ENCODE results near the gene SSX4B. TPM values are rescaled to one million over a fixed set of nuclear protein-coding genes. Genes with fewer than 3 reads are reported as not detected.
A peak's percentile ranks its signal among the peaks of the same experiment; 100 is the strongest.
"Not testable (repeated sequence)": the region's sequence is repeated elsewhere in the genome, so short reads cannot be mapped to it uniquely, and the experiment has no call there.

The SSX4B gene, protein sequence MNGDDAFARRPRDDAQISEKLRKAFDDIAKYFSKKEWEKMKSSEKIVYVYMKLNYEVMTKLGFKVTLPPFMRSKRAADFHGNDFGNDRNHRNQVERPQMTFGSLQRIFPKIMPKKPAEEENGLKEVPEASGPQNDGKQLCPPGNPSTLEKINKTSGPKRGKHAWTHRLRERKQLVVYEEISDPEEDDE
- not detected for total RNA-seq

DNA sequence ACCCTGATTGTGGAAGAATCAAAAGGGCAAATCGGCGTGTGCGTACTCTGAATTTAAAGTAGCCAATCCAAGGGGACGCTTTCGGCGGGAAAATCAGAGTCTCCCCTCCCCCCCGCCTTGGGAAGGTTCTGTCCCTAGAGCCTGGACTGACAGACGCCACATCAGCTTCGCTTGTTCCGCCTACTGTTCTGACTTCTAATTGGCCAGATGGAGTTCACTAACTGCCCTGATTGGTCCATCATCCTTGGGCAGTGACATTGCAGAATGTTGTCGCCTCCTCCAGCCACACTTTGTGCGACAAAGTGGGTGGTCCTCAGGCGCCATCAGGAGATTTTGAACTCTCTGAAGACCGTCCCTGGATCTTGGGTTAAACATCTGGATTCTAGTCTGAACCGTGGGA is at the start of gene SSX4B:
SSX4B (minus strand) TSS at position 101 of the 400 bp plus-strand sequence. CDS start 588 bp downstream, outside the sequence.
- DNase-seq; CTCF ChIA-PET; H3K9me3 Mint-ChIP-seq; H3K27me3 Mint-ChIP-seq (ENCODE audit: low read depth); H3K4me3 Mint-ChIP-seq; H3K27ac Mint-ChIP-seq; H3K4me1 Mint-ChIP-seq (ENCODE audit: low read depth); intact Hi-C loops (cut with micrococcal nuclease); H3K36me3 Mint-ChIP-seq (ENCODE audit: low read depth): not testable (repeated sequence)

DNA sequence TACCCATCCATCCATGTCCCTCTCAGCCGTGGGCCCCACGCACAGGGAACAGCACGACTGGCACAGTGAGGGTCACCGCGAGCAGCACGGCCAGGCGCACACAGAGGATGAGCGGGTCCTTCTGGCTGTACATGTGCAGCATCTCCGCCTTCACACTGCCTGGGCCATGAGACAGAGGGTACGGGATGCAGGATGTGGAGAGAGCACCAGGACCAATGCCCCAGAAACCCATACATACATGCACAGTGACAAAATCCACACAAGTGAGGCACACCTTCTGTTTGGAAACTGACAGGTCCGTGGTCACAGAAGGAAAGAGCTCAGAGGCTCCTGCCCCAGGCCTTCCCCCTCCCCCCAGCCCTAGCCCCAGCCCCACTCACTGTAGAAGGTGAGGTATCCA is 48.8 kb upstream of the SSX4B start:
- CTCF ChIA-PET: no interaction called here
- Mint-ChIP-seq H3K9me3 (no peaks in the 10 kb centered on the region), H3K4me3 (no peak overlapping the region), H3K36me3 (ENCODE audit: low read depth) (peaks cover 46% of the 10 kb centered on the region), H3K27me3 (ENCODE audit: low read depth) (no peaks in the 10 kb centered on the region), H3K27ac (no peak overlapping the region), H3K4me1 (ENCODE audit: low read depth) (peaks cover 29% of the 10 kb centered on the region)
- DNase-seq: no peak
- intact Hi-C loops (cut with micrococcal nuclease): no loop called here

DNA sequence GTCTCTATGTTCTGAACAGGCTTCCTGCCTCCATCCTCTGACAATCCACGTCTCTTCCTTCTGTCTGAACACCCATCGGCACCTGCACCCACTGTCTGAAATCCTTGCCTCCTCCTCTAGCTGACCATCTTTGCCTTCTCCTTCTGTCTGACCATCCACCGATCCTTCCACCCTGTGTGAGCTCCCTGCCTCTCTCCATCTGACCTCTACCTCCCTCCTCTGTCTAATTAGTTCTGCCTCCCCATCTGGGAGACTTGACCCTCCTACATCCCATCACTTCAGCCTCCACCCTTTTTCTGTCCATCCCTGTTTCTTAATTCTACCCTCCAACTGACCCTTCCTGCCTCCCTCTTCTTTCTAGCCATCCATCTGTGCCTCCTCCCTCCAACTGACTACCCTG is 48.3 kb upstream of the SSX4B start:
- H3K4me1 Mint-ChIP-seq (ENCODE audit: low read depth): peaks cover 23% of the 10 kb centered on the region
- no peak for DNase-seq
- peaks cover 40% of the 10 kb centered on the region for H3K36me3 Mint-ChIP-seq (ENCODE audit: low read depth)
- H3K4me3 Mint-ChIP-seq: no peak overlapping the region
- H3K27ac Mint-ChIP-seq: peak overlapping the region; percentile 63
- CTCF ChIA-PET: interaction anchor here (0.6 kb wide), 1 partner anchor 9 kb away, joined by 5 read pairs; no protein-coding TSS in a partner anchor
- H3K27me3 Mint-ChIP-seq (ENCODE audit: low read depth): no peaks in the 10 kb centered on the region
- intact Hi-C loops (cut with micrococcal nuclease): no loop called here
- no peaks in the 10 kb centered on the region for H3K9me3 Mint-ChIP-seq

DNA sequence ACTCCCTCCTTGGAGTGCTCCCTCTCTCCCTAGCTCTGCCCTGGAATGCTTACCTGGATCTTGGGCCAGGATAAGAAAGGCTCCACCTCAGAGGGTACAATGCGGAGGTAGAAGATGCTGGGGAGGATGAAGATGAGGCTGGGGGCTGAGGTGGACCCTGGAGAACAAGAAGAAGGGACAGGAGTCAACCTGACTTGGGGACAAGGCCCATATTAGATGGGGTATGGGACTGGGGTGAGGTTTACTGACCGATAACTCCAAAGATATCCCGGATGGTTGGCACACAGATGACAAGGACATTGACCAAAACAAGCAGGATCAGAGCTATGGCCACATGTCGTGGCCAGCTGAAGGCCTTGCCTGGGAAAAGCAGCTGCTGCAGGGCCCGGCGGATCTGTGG is 47.7 kb upstream of the SSX4B start:
- CTCF ChIA-PET: interaction anchor here (0.6 kb wide), 1 partner anchor 10 kb away, joined by 5 read pairs; no protein-coding TSS in a partner anchor
- intact Hi-C loops (cut with micrococcal nuclease): no loop called here
- no peak for DNase-seq
- Mint-ChIP-seq H3K27me3 (ENCODE audit: low read depth) (no peaks in the 10 kb centered on the region), H3K36me3 (ENCODE audit: low read depth) (peaks cover 38% of the 10 kb centered on the region), H3K4me3 (no peak overlapping the region), H3K4me1 (ENCODE audit: low read depth) (peaks cover 20% of the 10 kb centered on the region), H3K27ac (no peak overlapping the region), H3K9me3 (no peaks in the 10 kb centered on the region)

DNA sequence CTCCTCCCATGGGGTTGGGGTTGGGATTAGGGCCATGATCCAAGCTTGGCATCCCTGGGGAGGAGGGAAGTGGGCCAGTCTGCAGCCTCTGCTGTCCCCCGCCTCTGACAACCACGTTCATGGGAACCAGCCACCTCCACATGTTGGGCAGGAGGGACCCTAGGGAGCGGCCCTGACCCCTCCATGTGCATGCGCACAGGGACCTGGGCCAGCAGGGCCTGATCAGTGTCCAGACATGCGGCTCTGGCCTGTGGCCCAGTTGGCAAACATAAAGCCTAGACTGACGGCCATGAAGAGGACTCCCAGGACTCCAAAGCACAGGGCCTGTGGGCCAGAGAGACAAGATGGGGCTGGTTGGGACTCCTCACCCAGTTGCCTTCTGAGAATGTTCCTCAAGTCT is 47.0 kb upstream of the SSX4B start:
- intact Hi-C loops (cut with micrococcal nuclease): no loop called here
- Mint-ChIP-seq H3K27ac (no peak overlapping the region), H3K9me3 (no peaks in the 10 kb centered on the region), H3K27me3 (ENCODE audit: low read depth) (no peaks in the 10 kb centered on the region), H3K4me3 (no peak overlapping the region), H3K36me3 (ENCODE audit: low read depth) (peaks cover 33% of the 10 kb centered on the region), H3K4me1 (ENCODE audit: low read depth) (peaks cover 15% of the 10 kb centered on the region)
- CTCF ChIA-PET: no interaction called here
- no peak for DNase-seq

DNA sequence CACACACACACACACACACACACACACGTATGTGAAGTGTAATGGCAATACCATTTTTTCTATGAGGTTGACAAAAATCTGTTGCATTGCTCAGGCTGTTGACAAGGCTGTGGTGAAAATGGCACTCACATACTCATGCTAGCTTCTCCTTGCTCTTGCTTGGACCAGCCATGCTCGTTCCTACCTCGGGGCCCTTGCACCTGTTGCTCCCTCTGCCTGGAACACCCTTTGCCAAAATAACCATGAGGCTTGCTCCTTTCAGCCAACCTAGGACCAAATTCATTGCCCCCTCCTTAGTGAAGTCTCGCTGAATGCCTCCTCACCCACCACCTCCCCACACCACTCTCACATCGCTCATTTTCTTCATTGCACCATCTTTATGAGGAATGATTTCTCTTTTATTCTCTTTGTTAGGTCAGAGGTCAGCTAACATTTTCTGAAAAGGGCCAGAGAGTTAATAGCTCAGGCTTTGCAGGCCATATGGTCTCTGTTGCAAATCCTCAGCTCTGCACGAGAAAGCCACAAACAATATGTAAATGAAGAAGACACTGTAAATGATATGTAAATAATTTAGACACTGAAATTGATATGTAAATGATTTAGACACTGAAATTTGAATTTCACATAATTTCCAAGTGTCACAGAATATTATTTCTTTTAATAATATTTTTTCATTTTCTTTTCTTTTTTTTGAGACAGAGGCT is 45.0 kb upstream of the SSX4B start:
- Mint-ChIP-seq H3K9me3 (no peaks in the 10 kb centered on the region), H3K36me3 (ENCODE audit: low read depth) (peaks cover 23% of the 10 kb centered on the region), H3K4me1 (ENCODE audit: low read depth) (peaks cover 4% of the 10 kb centered on the region), H3K4me3 (no peak overlapping the region), H3K27ac (no peak overlapping the region), H3K27me3 (ENCODE audit: low read depth) (no peaks in the 10 kb centered on the region)
- no peak for DNase-seq
- intact Hi-C loops (cut with micrococcal nuclease): no loop called here
- CTCF ChIA-PET: interaction anchor here (0.6 kb wide), 1 partner anchor 584 kb away, joined by 3 read pairs; no protein-coding TSS in a partner anchor

DNA sequence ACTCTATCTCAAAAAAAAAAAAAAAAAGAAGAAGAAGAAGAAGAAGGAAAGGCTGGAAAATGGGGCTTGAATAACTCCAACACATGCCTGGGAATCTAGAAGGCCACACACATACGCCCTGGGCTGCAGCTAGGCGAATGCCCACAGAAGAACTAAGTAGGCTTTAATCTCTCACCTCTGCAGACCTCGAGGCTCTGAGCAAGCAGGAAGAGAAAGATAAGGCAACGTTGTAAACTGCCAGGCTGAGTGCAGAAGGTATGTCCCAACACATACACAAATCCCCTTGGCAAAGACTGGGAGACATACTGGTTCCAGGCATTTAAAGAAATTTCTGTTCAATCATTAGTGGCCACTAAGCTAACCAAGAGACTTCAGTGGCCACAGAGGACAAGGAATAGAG is 39.9 kb upstream of the SSX4B start:
- DNase-seq: no peak
- H3K4me3 Mint-ChIP-seq: no peak overlapping the region
- H3K27ac Mint-ChIP-seq: no peak overlapping the region
- no peaks in the 10 kb centered on the region for H3K4me1 Mint-ChIP-seq (ENCODE audit: low read depth)
- no peaks in the 10 kb centered on the region for H3K27me3 Mint-ChIP-seq (ENCODE audit: low read depth)
- no peaks in the 10 kb centered on the region for H3K9me3 Mint-ChIP-seq
- H3K36me3 Mint-ChIP-seq (ENCODE audit: low read depth): no peaks in the 10 kb centered on the region
- intact Hi-C loops (cut with micrococcal nuclease): no loop called here
- CTCF ChIA-PET: interaction anchor here (0.6 kb wide), 1 partner anchor 698 kb away, joined by 3 read pairs; no protein-coding TSS in a partner anchor

DNA sequence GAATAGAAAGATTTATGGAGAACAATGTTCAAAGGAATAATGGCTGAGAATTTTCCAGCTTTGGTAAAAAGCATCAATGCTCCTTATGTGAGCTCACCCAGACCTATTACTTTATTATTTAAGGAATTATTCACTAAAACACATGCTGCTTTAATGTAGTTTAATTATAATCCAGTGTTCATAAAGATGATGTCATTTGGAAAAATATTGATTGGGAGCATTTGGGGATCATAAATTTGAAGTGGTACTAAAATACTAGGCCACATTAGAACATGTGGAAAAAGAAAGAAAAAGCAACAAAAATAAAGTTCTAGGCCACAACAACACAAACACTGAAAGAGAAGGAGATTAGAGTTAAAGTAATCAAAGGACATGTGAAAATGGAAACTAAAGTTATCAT is 38.3 kb upstream of the SSX4B start:
- Mint-ChIP-seq H3K36me3 (ENCODE audit: low read depth) (no peaks in the 10 kb centered on the region), H3K27me3 (ENCODE audit: low read depth) (no peaks in the 10 kb centered on the region), H3K4me3 (no peak overlapping the region), H3K9me3 (no peaks in the 10 kb centered on the region), H3K4me1 (ENCODE audit: low read depth) (no peaks in the 10 kb centered on the region), H3K27ac (no peak overlapping the region)
- intact Hi-C loops (cut with micrococcal nuclease): no loop called here
- no peak for DNase-seq
- CTCF ChIA-PET: interaction anchor here (0.6 kb wide), 1 partner anchor 350 kb away, joined by 3 read pairs; no protein-coding TSS in a partner anchor

DNA sequence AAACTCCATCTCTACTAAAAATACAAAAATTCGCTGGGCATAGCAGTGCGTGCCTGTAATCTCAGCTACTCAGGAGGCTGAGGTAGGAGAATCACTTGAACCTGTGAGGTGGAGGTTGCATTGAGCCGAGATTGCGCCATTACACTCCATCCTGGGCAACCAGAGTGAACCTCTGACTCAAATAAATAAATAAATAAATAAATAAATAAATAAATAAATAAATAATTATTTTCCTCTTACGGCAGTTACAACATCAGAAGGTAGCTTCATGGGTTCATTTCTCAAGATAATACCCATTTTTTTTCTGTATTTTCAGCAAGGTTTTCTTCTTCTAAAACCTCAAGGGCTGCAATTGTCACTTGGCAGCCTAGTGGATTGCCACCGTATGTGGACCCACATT is 35.4 kb upstream of the SSX4B start:
- H3K36me3 Mint-ChIP-seq (ENCODE audit: low read depth); DNase-seq; CTCF ChIA-PET; H3K4me1 Mint-ChIP-seq (ENCODE audit: low read depth); H3K27me3 Mint-ChIP-seq (ENCODE audit: low read depth); H3K27ac Mint-ChIP-seq; intact Hi-C loops (cut with micrococcal nuclease); H3K9me3 Mint-ChIP-seq; H3K4me3 Mint-ChIP-seq: not testable (repeated sequence)

DNA sequence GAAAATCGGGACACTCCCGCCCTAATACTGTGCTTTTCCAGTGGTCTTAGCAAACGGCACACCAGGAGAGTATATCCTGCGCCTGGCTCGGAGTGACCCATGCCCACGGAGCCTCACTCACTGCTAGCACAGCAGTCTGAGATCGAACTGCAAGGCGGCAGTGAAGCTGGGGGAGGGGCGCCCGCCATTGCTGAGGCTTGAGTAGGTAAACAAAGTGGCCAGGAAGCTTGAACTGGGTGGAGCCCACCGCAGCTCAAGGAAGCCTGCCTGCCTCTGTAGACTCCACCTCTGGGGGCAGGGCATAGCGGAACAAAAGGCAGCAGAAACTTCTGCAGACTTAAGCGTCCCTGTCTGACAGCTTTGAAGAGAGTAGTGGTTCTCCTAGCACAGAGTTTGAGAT is 22.0 kb upstream of the SSX4B start:
- DNase-seq: peak; percentile 6
- CTCF ChIA-PET, H3K4me3 Mint-ChIP-seq: not testable (repeated sequence)

DNA sequence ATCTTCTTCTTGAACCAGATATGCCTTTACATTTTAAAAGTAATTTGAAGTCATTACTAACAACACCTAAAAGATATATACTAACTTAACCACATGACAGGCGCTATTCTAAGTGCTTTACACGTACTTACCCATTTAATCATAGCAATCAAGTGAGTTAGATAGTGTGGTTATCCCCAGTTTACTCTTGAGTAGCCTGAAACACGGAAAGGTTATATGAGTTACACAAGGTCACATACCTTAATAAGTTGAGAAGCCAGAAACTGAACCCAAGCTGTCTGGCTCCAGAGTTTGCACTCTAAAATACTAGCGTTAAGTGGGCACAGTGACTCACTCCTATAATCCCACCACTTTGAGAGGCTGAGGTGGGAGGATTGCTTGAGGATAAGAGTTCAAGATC is 18.4 kb upstream of the SSX4B start:
- H3K36me3 Mint-ChIP-seq (ENCODE audit: low read depth); DNase-seq; H3K27me3 Mint-ChIP-seq (ENCODE audit: low read depth); H3K4me3 Mint-ChIP-seq; CTCF ChIA-PET; H3K27ac Mint-ChIP-seq; intact Hi-C loops (cut with micrococcal nuclease); H3K9me3 Mint-ChIP-seq: not testable (repeated sequence)
- H3K4me1 Mint-ChIP-seq (ENCODE audit: low read depth): peaks cover 15% of the 10 kb centered on the region

More for the DNA sequence above, 22.0 kb upstream of the SSX4B start:
- H3K9me3 Mint-ChIP-seq; H3K27ac Mint-ChIP-seq; intact Hi-C loops (cut with micrococcal nuclease); H3K27me3 Mint-ChIP-seq (ENCODE audit: low read depth); H3K36me3 Mint-ChIP-seq (ENCODE audit: low read depth); H3K4me1 Mint-ChIP-seq (ENCODE audit: low read depth): not testable (repeated sequence)

DNA sequence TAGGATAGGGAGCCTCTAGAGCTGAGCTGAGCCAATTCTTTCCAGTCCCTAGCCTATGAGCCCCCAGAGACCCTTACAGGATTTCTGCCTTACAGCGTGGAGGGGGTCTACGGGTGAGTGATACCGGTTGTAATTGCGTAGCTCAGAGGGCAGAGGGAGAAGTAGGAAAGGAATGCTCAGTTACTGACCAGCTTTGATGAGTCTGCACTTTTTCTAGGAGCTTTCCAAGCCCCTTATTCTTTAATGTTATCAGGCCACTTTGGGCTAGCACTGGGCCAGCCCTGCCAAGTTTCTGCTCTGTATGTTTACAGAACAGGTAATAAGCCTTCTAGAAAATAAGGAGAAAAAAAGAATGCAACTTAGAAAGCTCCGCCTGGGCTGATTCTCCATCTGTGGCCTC is 17.8 kb upstream of the SSX4B start:
- DNase-seq; H3K27ac Mint-ChIP-seq; H3K4me3 Mint-ChIP-seq; CTCF ChIA-PET; H3K36me3 Mint-ChIP-seq (ENCODE audit: low read depth); intact Hi-C loops (cut with micrococcal nuclease); H3K9me3 Mint-ChIP-seq; H3K27me3 Mint-ChIP-seq (ENCODE audit: low read depth): not testable (repeated sequence)
- peaks cover 15% of the 10 kb centered on the region for H3K4me1 Mint-ChIP-seq (ENCODE audit: low read depth)

DNA sequence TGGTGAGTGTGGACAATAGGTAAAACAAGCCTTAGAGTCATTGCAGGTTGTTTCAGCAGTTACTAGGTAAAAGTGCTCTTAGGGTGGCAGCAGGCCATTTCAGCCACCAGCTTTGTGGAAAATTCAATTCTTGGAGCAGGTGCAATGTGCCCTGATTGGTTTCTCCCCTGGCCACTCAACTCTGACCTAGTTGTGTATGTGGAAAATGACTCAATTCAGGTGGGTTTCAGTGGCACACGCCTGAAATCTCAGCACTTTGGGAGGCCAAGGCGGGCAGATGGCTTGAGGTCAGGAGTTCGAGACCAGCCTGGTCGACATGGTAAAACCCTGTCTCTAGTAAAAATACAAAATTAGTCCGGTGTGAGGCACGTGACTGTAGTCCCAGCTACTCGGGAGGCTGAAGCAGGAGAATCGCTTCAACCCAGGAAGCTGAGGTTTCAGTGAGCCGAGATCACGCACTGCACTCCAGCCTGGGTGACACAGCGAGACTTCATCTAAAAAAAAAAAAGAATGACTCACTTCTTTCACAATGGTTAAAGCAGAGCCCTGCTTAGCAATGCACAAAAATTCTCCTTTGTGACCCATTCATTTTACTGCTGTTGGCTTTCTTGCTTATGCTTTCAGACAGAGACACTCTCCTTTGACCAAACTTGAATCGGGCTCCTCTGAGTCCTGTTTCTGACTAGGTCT is 15.4 kb upstream of the SSX4B start:
- CTCF ChIA-PET; intact Hi-C loops (cut with micrococcal nuclease); H3K4me3 Mint-ChIP-seq: not testable (repeated sequence)

More for the DNA sequence above, 15.4 kb upstream of the SSX4B start:
- not testable (repeated sequence) for H3K27ac Mint-ChIP-seq; H3K9me3 Mint-ChIP-seq; H3K27me3 Mint-ChIP-seq (ENCODE audit: low read depth); DNase-seq; H3K36me3 Mint-ChIP-seq (ENCODE audit: low read depth); H3K4me1 Mint-ChIP-seq (ENCODE audit: low read depth)
